Liver (tissue), 3 donors: ENCODE measurements around the gene HTRA1.

Experiments
- RAD21 ChIP-seq, 2 donors: IDR thresholded peaks; 2 replicates each; pipeline ENCODE4 v1.6.1; 2016; ENCODE audit warnings: antibody characterized with exemption in 2 of 2, mild to moderate bottlenecking in 2 of 2
- TAF1 ChIP-seq: conservative IDR thresholded peaks from 2 replicates; pipeline ENCODE4 v1.6.1; 2016; ENCODE audit warnings: antibody characterized with exemption, mild to moderate bottlenecking
- TF ChIP-seq, protein P1 (sequence below): fragments of 150-350 bp; IDR thresholded peaks from 2 replicates; pipeline ENCODE4 v1.5.1; 2017; ENCODE audit warnings: improper control_type of control experiment, low read depth, low read length; ENCODE audit not compliant: missing input control
- TF ChIP-seq, protein P2 (sequence below): IDR thresholded peaks from 2 replicates; pipeline ENCODE4 v1.6.1; 2016; ENCODE audit warnings: antibody characterized with exemption
- TF ChIP-seq, protein P3 (sequence below): IDR thresholded peaks from 2 replicates; pipeline ENCODE4 v1.6.1; 2016; ENCODE audit warnings: antibody characterized with exemption
- donor health status: healthy.
- donor health status: healthy.

DNA sequence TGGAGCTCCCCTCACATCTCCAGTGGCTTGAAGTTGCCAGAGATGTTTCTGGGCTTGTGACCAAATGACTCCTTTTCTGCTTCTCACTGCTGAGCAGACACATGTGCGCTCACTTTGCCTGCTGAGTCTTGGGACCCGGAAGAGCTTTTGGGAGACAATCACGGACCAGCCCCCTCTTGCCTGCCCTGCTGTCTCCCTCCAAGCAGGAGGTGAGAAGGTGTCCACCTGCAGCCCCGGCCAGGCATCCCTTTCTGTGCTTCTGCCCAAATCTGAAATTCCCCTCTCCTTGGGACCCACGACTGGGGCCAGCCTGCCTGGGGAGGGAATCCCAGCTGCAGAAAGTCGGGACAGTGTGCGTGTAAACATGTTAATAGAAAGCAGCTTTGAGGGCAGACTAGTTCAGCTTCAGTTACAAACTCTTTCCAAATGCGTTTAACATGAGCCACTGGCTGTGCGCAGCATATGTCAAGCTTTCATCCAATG, 31.7 kb downstream of the HTRA1 start:
- TF ChIP-seq, protein P1, sequence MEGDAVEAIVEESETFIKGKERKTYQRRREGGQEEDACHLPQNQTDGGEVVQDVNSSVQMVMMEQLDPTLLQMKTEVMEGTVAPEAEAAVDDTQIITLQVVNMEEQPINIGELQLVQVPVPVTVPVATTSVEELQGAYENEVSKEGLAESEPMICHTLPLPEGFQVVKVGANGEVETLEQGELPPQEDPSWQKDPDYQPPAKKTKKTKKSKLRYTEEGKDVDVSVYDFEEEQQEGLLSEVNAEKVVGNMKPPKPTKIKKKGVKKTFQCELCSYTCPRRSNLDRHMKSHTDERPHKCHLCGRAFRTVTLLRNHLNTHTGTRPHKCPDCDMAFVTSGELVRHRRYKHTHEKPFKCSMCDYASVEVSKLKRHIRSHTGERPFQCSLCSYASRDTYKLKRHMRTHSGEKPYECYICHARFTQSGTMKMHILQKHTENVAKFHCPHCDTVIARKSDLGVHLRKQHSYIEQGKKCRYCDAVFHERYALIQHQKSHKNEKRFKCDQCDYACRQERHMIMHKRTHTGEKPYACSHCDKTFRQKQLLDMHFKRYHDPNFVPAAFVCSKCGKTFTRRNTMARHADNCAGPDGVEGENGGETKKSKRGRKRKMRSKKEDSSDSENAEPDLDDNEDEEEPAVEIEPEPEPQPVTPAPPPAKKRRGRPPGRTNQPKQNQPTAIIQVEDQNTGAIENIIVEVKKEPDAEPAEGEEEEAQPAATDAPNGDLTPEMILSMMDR: no peak
- no peak for TF ChIP-seq RAD21 (IDR thresholded peaks at IDR 0.05)
- TF ChIP-seq, protein P2, sequence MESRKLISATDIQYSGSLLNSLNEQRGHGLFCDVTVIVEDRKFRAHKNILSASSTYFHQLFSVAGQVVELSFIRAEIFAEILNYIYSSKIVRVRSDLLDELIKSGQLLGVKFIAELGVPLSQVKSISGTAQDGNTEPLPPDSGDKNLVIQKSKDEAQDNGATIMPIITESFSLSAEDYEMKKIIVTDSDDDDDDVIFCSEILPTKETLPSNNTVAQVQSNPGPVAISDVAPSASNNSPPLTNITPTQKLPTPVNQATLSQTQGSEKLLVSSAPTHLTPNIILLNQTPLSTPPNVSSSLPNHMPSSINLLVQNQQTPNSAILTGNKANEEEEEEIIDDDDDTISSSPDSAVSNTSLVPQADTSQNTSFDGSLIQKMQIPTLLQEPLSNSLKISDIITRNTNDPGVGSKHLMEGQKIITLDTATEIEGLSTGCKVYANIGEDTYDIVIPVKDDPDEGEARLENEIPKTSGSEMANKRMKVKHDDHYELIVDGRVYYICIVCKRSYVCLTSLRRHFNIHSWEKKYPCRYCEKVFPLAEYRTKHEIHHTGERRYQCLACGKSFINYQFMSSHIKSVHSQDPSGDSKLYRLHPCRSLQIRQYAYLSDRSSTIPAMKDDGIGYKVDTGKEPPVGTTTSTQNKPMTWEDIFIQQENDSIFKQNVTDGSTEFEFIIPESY: no peak
- TF ChIP-seq, protein P3, sequence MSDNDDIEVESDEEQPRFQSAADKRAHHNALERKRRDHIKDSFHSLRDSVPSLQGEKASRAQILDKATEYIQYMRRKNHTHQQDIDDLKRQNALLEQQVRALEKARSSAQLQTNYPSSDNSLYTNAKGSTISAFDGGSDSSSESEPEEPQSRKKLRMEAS: no peak
- no peak for TF ChIP-seq TAF1
